HG03097 (cell line): ENCODE results near the gene DAPP1.
A peak's percentile ranks its signal among the peaks of the same experiment; 100 is the strongest.
"Not testable (repeated sequence)": the region's sequence is repeated elsewhere in the genome, so short reads cannot be mapped to it uniquely, and the experiment has no call there.

Experiments
- ATAC-seq: cut with Tn5 transposase; IDR thresholded peaks from one replicate; pipeline ENCODE4 v1.9.1; 2021; ENCODE audit not compliant: unreplicated experiment, low FRiP score

Gene DAPP1

DNA sequence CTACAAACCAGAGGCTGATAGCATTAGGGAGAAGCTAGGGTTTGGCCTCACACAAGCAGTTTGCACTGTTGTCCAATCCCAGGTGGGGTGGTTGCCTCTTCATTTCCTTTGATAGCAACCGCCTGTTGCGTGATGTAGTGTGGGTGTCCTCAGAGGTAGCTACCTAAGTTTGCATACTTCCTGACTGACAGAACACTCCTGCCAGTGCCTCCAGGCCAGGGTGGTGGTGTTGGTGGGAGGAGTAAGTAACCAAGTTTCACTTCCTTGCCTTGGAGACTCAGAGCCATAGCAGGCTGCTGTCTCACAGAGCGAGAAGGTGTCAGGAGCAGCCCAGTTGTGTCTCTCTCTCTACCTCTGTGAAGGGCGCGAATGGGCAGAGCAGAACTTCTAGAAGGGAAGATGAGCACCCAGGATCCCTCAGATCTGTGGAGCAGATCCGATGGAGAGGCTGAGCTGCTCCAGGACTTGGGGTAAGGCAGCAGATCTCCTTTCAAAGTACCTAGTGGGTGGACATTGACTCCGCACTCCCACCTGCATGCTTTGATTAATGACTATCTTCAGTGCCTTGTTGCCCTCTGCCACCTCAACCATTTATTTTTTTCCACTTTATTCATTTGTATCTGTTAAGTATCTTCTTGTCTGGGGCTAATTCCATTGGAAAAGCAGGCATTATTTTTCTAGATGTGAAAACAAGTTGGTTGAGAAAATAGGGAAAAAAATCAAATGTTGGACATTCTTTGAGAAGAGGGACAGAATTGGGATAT, at the start of gene DAPP1:
TSS of gene DAPP1 (plus strand) at position 283 of the 764 bp plus-strand sequence. CDS start at position 370, 87 bp downstream.
- ATAC-seq, result peak; percentile 99

- ATAC-seq, result not testable (repeated sequence)
Observed at GRCh38 chr4:99770842-99771241, 45.8 kb upstream of the DAPP1 start.

DNA sequence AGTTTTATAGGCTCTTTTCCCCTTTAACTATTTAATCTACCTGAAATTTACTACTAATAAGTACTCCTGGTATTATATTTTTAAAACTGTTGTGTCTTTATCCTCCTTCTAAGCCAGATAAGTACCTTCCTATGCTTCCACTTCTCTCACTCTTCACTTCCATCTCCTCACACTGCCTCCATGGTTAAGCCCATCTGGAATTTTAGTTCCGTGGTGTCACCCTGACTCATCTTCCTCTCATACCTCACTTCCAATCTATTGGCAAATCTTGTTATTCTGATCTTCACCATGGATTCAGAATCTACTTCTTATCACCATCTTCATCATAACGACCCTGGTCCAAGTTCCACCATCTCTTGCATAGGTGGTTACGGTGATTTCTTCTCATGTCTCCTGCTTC, 32.7 kb upstream of the DAPP1 start:
- no peak for ATAC-seq

DNA sequence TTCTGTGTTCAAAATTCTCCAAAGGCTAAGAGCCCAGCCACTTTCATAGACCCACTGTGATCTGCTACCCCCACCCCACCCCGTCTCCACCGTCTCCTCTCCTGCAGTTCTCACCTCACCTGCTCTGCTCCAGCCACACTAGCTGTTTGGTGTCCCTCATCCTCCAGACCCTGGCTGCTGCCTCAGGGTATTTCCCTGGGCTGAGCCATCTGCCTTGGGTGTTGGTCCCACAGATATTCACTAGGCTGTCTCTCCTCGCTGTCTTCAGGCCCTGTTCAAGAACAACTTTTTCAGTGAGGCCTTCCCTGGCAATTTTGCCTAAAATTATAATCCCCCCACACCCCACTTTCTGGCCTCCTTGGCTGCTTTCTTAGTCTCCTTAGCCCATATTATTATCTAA, 31.8 kb upstream of the DAPP1 start:
- ATAC-seq, result no peak

DNA sequence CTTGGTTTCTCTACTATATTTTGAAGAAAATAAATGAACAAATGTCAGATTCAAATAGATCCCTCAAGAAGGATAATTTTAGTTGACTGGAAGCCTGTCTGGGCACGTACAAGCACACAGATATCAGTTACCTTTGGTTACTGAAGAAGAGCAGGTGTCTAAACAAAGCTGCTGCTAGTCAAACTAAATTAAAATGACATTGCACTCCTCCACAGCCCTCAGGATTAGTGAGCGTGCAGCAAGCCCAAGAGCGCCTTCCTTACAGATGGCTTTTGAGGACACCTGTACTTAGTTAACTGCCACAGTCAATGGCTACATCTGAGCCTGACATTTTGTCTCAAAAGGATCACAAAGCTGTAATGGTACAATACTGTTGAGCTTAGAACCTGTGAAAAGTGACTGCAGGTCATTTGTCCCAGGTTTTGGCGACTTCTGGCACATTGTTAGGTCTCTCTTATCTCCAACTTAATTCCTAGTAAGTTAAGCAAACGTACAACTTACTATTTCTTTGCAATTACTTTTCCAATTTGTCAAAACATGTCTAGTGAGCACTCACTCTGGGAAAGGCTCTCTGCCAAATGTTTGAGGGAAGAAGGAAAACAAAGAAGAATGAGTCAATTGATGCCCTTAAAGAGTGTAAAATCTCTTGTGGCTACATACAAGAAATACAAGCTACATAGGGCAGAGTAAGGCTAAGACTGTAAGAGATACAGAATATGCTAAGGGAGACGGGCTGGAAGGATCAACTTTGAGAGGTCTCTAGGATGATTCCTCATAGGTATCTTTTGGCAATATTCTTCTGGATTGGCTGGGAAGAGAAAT, 25.6 kb upstream of the DAPP1 start:
- ATAC-seq, result no peak

GRCh38 chr4:99800332-99801004, 16.2 kb upstream of the DAPP1 start:
- no peak for ATAC-seq

DNA sequence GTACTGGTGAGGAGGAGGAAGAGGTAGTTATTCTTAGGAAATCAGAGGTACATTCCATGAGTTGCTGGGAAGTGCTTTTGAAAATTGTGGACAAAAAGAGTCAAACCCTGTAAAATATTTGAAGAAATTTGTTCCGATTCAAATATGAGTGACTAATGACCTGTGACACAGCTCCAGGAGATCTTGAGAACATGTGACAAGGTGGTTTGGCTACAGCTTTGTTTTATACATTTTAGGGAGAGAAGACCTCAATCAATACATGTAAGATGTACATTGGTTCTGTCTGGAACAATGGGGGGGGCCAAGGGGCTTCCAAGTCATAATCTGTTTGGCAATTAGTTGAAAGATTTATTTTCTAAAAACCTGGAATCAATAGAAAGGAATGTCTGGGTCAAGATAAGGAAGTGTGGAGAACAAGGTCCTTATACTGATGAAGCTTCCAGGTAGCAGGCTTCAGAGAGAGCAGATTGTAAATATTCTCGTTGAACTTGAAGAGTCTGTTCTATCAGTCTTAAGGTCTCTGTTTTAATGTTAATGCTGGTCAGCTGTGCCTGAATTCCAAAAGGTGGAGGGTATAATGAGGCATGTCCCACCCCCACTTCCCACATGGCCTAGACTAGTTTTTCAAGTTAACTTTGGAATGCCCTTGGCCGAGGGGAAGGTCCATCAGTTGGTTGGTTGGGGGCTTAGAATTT, 15.5 kb upstream of the DAPP1 start:
- ATAC-seq, result no peak

DNA sequence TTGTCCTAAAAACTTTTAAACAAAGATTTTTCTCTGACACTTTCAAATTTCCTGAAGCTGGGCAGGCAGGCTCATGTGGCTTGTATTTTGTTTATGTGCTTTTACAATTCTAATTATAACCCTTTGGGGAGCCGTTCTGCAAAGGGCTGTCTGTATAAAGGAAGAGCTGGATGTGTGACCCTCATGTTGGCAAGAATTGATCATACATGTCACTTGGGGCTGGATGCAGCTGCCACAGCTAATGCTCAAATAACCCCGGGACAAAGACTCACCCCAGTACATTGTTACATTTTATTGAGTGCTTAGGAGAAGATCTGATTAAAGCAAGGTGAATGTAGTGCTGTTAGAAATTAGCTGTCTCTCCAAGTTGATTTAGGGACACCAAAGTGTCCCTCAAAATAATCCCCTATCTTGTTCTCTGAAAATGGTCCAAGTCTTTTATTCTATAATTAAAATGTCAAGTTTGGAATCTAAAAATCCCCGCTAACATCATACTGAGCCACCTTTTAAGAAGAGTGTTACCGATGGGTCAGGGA, 13.0 kb upstream of the DAPP1 start:
- ATAC-seq, result no peak

- no peak for ATAC-seq
Observed at GRCh38 chr4:99806545-99806944, 10.1 kb upstream of the DAPP1 start.

DNA sequence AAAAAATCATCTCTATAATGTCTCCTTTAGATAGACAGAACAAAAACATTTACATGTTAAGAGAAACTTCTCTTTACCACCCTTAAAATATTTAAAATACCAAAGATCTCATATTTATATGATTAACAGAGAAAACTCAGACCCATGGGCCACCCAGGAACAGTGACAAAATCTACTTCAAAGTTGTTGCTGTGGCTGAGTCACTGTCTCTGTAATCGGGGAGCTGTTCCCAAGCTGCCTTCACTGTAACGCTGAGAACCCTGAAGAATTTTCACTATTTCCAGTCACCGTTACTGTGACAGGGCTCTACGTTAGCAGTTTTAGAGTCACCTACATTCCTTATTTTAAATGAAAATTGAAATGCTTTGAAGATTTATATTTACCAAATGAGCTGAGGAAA, 9.0 kb upstream of the DAPP1 start:
- no peak for ATAC-seq

DNA sequence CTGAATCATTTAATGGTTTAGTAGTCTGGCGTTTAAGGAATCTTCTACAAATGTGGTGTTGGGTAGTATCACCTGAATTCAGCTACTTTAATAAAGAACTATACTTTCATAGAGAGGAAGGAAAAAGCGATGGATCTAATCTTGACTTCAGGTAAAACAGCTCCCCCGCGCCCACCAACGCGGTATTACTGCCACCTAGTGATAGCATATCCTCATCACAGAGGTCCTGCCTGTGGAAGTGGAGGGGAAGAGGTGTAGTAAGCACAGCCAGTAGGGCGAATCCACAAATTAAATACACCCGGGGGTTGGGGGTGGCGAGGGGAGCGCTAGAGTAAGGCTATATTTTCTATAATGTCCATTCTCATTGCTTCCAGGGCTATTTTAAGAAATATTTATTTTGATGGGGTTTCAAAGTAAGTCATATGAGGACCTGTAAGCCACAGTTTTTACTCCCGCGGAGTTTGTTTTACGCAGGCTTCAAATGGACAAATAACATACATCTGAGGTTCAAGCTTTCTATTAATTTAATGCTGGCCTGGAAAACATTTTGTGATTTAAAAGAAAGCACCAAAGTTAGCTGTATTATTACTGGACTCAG, 8.3 kb upstream of the DAPP1 start:
- ATAC-seq, result peak; percentile 76

DNA sequence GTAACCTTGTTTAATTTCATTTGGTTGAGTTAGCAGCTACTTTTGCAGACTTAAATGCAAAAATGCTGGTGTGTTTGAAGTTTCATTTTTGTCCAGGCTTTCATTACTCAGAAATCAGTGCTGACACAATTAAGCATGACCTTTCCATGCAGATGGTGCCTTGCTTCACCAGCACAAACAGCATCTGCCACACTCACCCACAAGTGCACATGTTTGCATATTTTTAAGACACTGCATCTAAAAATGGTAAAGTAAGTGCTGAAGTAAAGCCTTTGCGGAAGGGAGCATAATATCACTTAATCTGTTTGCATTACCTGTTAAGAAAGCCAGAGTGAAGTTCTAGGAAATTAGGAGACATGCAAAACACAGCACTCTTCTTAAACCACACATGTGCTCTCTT, 7.3 kb upstream of the DAPP1 start:
- ATAC-seq, result no peak

DNA sequence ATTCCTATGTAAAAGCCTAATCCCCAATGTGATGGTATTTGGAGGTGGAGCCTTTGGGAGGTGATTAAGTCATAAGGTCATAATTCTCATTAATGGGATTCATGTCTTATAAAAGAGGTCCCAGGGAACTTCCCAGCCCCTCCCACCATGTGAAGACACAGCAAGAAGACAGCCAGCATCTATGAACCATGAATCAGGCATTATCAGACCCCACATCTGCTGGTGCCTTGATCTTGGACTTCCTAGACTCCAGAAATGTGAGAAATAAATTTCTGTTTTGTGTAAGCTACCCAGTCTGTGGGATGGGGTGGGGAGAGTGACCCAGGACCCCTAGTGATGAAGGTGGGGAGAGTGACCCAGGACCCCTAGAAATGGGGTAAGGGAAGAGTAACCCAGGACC, 6.1 kb upstream of the DAPP1 start:
- ATAC-seq, result no peak

DNA sequence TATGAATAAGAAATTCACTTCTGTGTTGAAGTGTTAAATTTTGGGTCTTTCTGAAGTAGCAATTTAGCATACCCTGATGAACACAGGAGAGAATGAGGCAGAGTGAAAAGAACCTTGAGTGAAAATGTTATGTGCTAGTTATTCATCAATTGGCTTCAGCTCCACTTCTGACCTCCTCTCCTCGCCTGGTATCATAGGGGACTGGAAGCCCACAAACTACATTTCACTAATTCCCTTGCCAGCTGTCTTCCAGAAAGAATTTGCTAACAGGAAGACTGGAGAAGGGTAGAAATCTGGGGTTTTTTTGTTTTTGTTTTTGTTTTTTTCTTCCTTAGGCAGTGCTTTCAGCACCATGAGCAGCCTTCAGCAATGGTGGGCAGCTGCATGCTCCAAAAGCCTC, 5.5 kb upstream of the DAPP1 start:
- ATAC-seq, result no peak

- ATAC-seq, result no peak
Observed at GRCh38 chr4:99811850-99812249, 4.8 kb upstream of the DAPP1 start.

- ATAC-seq, result no peak
Observed at GRCh38 chr4:99815597-99816011, 1.0 kb upstream of the DAPP1 start.

DNA sequence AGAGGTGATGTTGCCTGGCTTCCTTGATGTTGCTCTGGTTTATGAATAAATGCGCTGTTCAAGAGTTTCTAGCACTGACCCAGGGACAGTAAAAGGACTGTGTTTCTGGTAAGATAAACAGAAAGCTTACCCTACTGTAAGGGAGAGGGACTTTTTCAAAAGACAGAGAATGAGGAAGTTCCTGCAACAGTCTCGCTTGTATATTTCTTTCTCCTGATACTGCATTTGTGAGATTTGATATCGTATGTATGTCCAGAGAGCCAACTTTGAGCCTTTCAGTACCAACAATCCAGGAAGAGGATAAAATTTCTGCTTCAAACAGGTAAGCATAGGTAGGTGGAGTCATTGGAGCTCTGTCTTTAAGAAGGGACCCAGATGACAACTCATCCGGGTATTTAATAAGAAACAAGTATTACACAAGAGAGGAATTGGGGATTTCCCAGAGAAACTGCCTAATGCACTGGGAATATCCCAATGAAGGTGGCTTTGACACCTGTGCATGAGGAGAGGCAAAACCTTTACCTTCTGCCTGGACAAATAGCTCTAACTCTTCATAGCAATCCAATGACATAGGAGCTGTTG, 773 bp downstream of the DAPP1 start:
- ATAC-seq, result no peak

DNA sequence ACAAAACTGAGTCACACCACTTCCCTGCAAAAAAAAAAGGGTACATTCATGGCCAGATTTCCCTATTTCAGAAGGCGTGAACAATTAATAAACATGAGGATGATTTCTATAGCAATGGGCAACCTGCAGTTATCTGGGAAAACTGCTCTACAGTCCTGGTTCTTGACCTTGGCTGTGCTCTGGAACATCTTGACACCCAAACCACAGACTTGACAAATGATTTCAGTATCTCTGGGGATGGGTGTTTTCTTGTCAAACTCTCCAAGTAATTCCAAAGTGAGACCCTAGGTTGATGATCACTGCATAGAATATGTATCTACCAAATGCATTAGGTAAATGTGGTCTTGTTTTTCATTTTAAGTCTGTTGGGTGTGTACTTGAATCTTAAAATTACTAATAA, 2.0 kb downstream of the DAPP1 start:
- no peak for ATAC-seq

DNA sequence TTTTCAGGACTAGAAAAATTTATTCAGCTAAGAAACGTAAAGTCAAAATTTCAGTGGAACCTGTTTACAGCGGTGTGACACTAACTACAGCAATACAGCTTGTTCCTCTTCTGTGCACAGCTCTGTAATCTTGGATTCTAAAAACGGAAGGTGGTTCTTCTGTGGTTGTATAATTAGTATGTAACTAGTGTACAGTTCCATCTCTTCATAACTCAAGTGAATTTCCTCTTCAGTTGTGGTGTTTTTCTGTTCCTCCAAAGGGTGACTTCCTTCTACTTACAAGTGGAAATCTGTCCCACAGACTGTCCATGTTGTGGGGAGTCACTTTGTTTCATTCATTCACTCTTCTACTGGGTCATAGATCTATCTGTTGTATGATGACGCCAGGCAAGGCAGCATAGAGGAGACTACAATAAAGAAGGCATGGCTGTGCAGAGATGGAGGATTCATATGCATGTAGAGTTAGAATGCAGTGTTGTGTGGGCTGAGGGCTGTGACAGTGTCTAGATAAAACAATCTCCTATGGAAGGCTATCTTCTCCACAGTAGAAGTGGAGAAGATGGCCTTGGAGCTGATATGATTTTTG, 5.4 kb downstream of the DAPP1 start:
- peak; percentile 73 for ATAC-seq
